ENCODE data around the gene FNBP1.

- TF ChIP-seq POLR2A (IDR thresholded peaks at IDR 0.05) (no peak), CTCF (IDR thresholded peaks at IDR 0.05) (no peak)
These were observed 1.9 kb downstream of the FNBP1 start for GRCh38 chr9:130040984-130041647.
